Measurements from ENCODE around the gene NRIP2. TPM values are rescaled to one million over a fixed set of nuclear protein-coding genes. Genes with fewer than 3 reads are reported as not detected.

NRIP2 gene
- total RNA-seq, 1 experiment from 2014 or later, result 0.15 TPM

DNA sequence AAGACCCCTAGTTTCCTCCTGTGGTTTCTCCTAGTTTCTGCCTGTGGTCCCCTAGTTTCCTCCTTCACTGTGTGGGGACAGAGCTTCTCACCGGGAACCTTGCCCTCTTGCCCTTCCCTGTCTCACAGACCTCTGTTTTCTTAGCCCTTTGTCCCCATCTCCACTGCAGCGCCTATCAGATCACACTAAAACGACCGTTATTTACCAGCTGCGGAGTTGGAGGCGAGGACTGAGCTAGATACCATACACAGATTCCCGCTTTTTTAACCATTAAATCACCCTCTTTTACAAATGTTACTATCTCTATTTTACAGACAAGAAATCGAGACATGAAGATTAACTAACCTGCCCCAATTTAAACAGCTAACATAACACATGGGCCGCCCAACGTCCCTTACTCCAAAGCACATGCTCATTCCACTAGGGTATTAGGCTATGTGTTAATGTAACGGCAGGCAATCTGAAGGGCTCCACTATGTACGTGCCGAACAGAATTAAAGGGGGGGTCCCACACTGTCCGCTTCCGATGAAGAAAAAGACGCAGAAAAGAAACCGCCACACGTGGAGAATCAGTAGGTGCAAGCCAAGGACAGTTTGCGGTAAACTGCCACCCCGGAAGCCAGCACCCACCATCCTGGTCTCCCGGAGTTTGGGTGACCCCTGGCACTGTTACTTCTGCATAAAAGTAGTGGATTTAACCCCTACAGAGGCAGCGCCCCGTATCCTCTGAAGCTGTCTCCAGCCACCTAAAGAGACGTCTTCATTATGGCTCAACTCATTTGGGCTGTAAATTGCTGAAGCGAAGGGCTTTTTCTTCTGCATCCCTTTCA is 41.9 kb downstream of the NRIP2 start:
- Mint-ChIP-seq H3K4me1 (peaks cover 19 to 34% of the 10 kb centered on the region in 2 experiments), H3K27ac (no peak overlapping the region), H3K4me3 (peak overlapping the region; percentile 73 to 83; a peak in 3 of 5 replicates), H3K36me3 (ENCODE audit: insufficient read depth in 1 of 3, low read depth in 3 of 3) (peaks cover 17 to 20% (median 18%) of the 10 kb centered on the region in 3 experiments; a peak in 6 of 7 replicates), H3K9me3 (peaks cover 0 to 3% of the 10 kb centered on the region in 2 experiments; a peak in 3 of 5 replicates), H3K27me3 (ENCODE audit: low read depth) (peaks cover 17% of the 10 kb centered on the region)
- Histone ChIP-seq H2AK5ac (ENCODE audit: insufficient read length, low read length) (no peak overlapping the region), H4K20me1 (ENCODE audit: control insufficient read depth, insufficient read depth, insufficient read length) (no peaks in the 10 kb centered on the region), H3K23me2 (ENCODE audit: insufficient read length, low read depth, low read length, poor library complexity, severe bottlenecking) (peaks cover 12% of the 10 kb centered on the region), H3K4ac (ENCODE audit: low read depth, low read length) (no peak overlapping the region), H2BK20ac (ENCODE audit: low read depth, low read length, poor library complexity, severe bottlenecking) (no peak overlapping the region), H3K27me3 (ENCODE audit: insufficient read depth, low read length) (no peaks in the 10 kb centered on the region), H3K14ac (ENCODE audit: insufficient read depth, low read length) (no peak overlapping the region), H2BK5ac (ENCODE audit: insufficient read length, low read length) (no peak overlapping the region), H3K4me2 (ENCODE audit: insufficient read depth, insufficient read length, low read length) (no peak overlapping the region), H2AFZ (ENCODE audit: low read length) (no peak overlapping the region), H4K8ac (replicated peaks; ENCODE audit: insufficient read length, low read depth, low read length) (no peak overlapping the region), H3K9ac (ENCODE audit: extremely low read depth, insufficient read length, low read length) (no peak overlapping the region), H2BK120ac (ENCODE audit: low read depth, low read length, poor library complexity, severe bottlenecking) (no peak overlapping the region), H3K4me1 (ENCODE audit: insufficient read depth, low read length) (no peaks in the 10 kb centered on the region; the same call in 1 of the 2 replicates), H2BK12ac (ENCODE audit: insufficient read length, low read depth, low read length) (no peak overlapping the region), H3T11ph (ENCODE audit: low read length) (no peak overlapping the region), H3K18ac (ENCODE audit: insufficient read length, low read depth, low read length) (no peak overlapping the region), H2BK15ac (ENCODE audit: low read depth, low read length) (no peak overlapping the region), H3K79me1 (ENCODE audit: insufficient read depth, low read depth, low read length, poor library complexity, severe bottlenecking) (no peaks in the 10 kb centered on the region), H3K27ac (ENCODE audit: insufficient read length, low read depth, low read length) (no peak overlapping the region), H3K56ac (ENCODE audit: insufficient read length, low read depth, low read length) (no peak overlapping the region), H3K23ac (ENCODE audit: insufficient read length, low read depth, low read length) (no peak overlapping the region), H3K79me2 (ENCODE audit: insufficient read depth, low read length) (peaks cover 8% of the 10 kb centered on the region; the same call in 1 of the 2 replicates), H4K5ac (ENCODE audit: insufficient read length, low read depth, low read length) (no peak overlapping the region), H4K91ac (ENCODE audit: insufficient read length, low read depth, low read length) (no peak overlapping the region), H3K9me3 (ENCODE audit: control insufficient read depth, low read depth, low read length) (no peaks in the 10 kb centered on the region)
- no peak for DNase-seq
- WGBS (ENCODE audit: extremely low coverage, insufficient read length, low lambda C conversion rate), result no CpG with 5 or more reads among the region's 25 CpGs
- TF ChIP-seq, protein P1, sequence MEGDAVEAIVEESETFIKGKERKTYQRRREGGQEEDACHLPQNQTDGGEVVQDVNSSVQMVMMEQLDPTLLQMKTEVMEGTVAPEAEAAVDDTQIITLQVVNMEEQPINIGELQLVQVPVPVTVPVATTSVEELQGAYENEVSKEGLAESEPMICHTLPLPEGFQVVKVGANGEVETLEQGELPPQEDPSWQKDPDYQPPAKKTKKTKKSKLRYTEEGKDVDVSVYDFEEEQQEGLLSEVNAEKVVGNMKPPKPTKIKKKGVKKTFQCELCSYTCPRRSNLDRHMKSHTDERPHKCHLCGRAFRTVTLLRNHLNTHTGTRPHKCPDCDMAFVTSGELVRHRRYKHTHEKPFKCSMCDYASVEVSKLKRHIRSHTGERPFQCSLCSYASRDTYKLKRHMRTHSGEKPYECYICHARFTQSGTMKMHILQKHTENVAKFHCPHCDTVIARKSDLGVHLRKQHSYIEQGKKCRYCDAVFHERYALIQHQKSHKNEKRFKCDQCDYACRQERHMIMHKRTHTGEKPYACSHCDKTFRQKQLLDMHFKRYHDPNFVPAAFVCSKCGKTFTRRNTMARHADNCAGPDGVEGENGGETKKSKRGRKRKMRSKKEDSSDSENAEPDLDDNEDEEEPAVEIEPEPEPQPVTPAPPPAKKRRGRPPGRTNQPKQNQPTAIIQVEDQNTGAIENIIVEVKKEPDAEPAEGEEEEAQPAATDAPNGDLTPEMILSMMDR (conservative IDR thresholded peaks at IDR 0.05), result no peak

All from H9 (cell line).